ENCODE results near the gene KCTD21.

- no peak for TF ChIP-seq CTCF (IDR thresholded peaks at IDR 0.05; ENCODE audit: low read length)
- TF ChIP-seq EZH2phosphoT487 (IDR thresholded peaks at IDR 0.05; ENCODE audit: low read length) = no peak
Observed at GRCh38 chr11:78197816-78198215, 9.4 kb upstream of the KCTD21 start.
